Effector memory CD8-positive, alpha-beta T cell (primary cell): ENCODE measurements around the gene CDK14.

Experiments
- ATAC-seq: fragments of 150-1000 bp; cut with Tn5 transposase; replicated peaks from 2 replicates; pipeline ENCODE4 v1.10.0; 2021; ENCODE audit warnings: mild to moderate bottlenecking, moderate library complexity
- DNase-seq, 3 experiments: peaks; one replicate each; pipeline ENCODE4 v3.0.0; 2021
- H3K27ac Mint-ChIP-seq, 2 donors: one replicate each; pipeline ENCODE4 v1.8.0; 2022; ENCODE audit warnings: mild to moderate bottlenecking in 2 of 2, mixed read lengths in 2 of 2, moderate library complexity in 2 of 2
- H3K27me3 Mint-ChIP-seq, 2 donors: one replicate each; pipeline ENCODE4 v1.8.0; 2022; ENCODE audit warnings: mixed read lengths in 2 of 2
- H3K36me3 Mint-ChIP-seq: one replicate; pipeline ENCODE4 v1.8.0; 2022; ENCODE audit warnings: mild to moderate bottlenecking, moderate library complexity, mixed read lengths; ENCODE audit not compliant: insufficient read depth
- H3K4me1 Mint-ChIP-seq, 2 donors: one replicate each; pipeline ENCODE4 v1.8.0; 2022; ENCODE audit warnings: low read depth in 2 of 2, mixed read lengths in 2 of 2
- H3K4me3 Mint-ChIP-seq, 2 donors: one replicate each; pipeline ENCODE4 v1.8.0; 2022; ENCODE audit warnings: mild to moderate bottlenecking in 2 of 2, mixed read lengths in 2 of 2, moderate library complexity in 2 of 2
- H3K9me3 Mint-ChIP-seq, 2 donors: one replicate each; pipeline ENCODE4 v1.8.0; 2022; ENCODE audit warnings: mixed read lengths in 2 of 2

The CDK14 gene

DNA sequence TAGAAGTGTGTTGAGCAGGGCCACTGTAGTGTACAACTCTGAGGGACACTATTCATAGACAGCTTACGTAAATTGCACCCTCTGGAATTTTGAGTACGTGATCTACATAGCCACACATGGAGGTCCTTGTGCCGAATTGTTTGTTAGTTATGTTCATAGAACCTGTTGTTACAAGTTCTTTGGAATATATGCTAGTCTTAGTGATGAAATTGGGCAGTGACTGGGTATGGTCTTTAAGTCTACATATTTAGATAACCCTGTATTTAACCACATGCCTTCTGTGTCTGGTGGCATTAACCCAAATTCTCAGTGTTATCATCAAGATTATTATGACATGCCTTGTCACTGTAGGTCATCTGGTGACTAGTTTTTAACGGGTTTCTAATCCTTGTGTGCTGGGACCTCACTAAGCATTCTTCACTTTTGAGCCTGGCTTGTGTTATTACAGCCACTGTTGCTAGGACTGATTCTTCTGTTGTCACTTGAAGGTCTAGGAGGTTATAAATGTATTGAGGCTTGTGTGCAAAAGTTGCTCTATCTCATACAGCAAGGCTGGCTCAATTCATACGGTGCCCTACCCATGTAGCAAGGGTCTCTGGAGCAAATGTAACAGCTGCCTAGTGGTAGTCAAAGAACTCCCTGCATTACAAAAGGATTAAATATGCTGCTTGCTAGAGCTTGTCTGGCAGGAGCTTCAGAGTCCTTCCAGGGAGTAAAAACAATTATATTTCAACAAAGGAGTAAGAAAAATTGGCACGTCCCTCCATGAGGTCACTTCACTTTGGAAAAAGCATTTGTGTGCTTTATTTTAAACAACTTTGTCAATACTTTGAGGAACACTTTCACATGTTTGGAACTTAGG, 65.4 kb downstream of the CDK14 start:
- ATAC-seq (no peak), DNase-seq (no peak)
- H3K4me3 Mint-ChIP-seq = no peak overlapping the region
- H3K27ac Mint-ChIP-seq = no peak overlapping the region
- H3K36me3 Mint-ChIP-seq = no peaks in the 10 kb centered on the region
- no peaks in the 10 kb centered on the region for H3K4me1 Mint-ChIP-seq
- H3K27me3 Mint-ChIP-seq = no peaks in the 10 kb centered on the region
- peaks cover 0 to 2% of the 10 kb centered on the region in 2 donors for H3K9me3 Mint-ChIP-seq

GRCh38 chr7:90663176-90663575, 67.1 kb downstream of the CDK14 start:
- Mint-ChIP-seq H3K27me3 (no peaks in the 10 kb centered on the region), H3K36me3 (no peaks in the 10 kb centered on the region), H3K4me3 (no peak overlapping the region), H3K9me3 (peaks cover 0 to 2% of the 10 kb centered on the region in 2 donors), H3K4me1 (no peaks in the 10 kb centered on the region), H3K27ac (no peak overlapping the region)
- ATAC-seq (no peak), DNase-seq (no peak)

DNA sequence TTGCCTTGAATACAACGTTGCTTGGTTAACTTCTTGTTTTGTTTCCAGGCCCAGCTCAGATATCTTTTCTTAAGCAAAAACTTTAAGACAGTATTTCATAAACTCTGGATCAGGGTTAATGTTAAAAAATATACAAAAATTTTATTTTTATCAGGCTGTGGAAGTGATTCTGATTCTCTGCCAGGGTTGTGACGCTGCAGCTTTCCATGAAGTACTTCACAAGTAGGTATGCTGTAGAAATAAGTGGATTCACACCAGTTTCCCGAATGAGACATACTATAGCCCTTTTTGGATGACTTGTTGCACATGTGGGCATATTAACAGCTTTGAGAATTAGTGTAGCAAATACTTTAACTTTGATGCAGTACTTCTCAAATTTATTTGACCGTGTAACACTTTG, 70.1 kb downstream of the CDK14 start:
- ATAC-seq (no peak), DNase-seq (no peak)
- no peaks in the 10 kb centered on the region for H3K27me3 Mint-ChIP-seq
- H3K4me1 Mint-ChIP-seq = no peaks in the 10 kb centered on the region
- H3K27ac Mint-ChIP-seq = no peak overlapping the region
- H3K36me3 Mint-ChIP-seq = no peaks in the 10 kb centered on the region
- peaks cover 0 to 3% of the 10 kb centered on the region in 2 donors for H3K9me3 Mint-ChIP-seq
- H3K4me3 Mint-ChIP-seq = no peak overlapping the region

- ATAC-seq (no peak), DNase-seq (no peak)
- Mint-ChIP-seq H3K9me3 (peaks cover 0 to 3% of the 10 kb centered on the region in 2 donors), H3K27me3 (no peaks in the 10 kb centered on the region), H3K27ac (no peak overlapping the region), H3K4me3 (no peak overlapping the region), H3K4me1 (no peaks in the 10 kb centered on the region), H3K36me3 (no peaks in the 10 kb centered on the region)
Measured at GRCh38 chr7:90668992-90669391, 72.9 kb downstream of the CDK14 start.

DNA sequence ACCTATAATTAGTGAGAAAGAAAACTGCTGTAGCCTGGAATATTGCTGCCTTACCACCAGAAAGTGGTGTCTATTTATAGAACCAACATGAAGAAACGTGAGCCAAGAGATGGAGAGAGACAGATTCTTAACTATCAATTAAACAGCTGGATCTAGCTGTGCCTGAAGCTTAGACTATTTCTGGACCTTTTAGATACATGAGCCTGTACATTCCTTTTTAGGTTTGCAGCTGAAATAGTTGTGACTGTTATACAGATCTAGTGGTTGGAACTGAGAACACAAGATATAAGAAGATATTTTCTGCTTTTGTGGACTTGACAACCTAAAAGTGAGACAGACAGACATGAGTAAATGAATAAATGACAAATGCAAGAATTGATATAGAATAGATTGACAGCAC, 73.4 kb downstream of the CDK14 start:
- no peaks in the 10 kb centered on the region for H3K36me3 Mint-ChIP-seq
- H3K27me3 Mint-ChIP-seq = no peaks in the 10 kb centered on the region
- DNase-seq (no peak), ATAC-seq (no peak)
- H3K27ac Mint-ChIP-seq = no peak overlapping the region
- no peaks in the 10 kb centered on the region for H3K4me1 Mint-ChIP-seq
- H3K4me3 Mint-ChIP-seq = no peak overlapping the region
- H3K9me3 Mint-ChIP-seq = peaks cover 0 to 3% of the 10 kb centered on the region in 2 donors

GRCh38 chr7:90671571-90671970, 75.5 kb downstream of the CDK14 start:
- DNase-seq = no peak

GRCh38 chr7:90672210-90672609, 76.1 kb downstream of the CDK14 start:
- no peak for DNase-seq
- ATAC-seq = no peak
- H3K27ac Mint-ChIP-seq = no peak overlapping the region
- peaks cover 0 to 6% of the 10 kb centered on the region in 2 donors for H3K9me3 Mint-ChIP-seq
- H3K4me1 Mint-ChIP-seq = no peaks in the 10 kb centered on the region
- no peak overlapping the region for H3K4me3 Mint-ChIP-seq
- no peaks in the 10 kb centered on the region for H3K36me3 Mint-ChIP-seq
- no peaks in the 10 kb centered on the region for H3K27me3 Mint-ChIP-seq

More at GRCh38 chr7:90671571-90671970, 75.5 kb downstream of the CDK14 start:
- Mint-ChIP-seq H3K36me3 (no peaks in the 10 kb centered on the region), H3K27ac (no peak overlapping the region), H3K4me3 (no peak overlapping the region), H3K27me3 (no peaks in the 10 kb centered on the region), H3K9me3 (peaks cover 0 to 6% of the 10 kb centered on the region in 2 donors), H3K4me1 (no peaks in the 10 kb centered on the region)
- ATAC-seq = no peak

DNA sequence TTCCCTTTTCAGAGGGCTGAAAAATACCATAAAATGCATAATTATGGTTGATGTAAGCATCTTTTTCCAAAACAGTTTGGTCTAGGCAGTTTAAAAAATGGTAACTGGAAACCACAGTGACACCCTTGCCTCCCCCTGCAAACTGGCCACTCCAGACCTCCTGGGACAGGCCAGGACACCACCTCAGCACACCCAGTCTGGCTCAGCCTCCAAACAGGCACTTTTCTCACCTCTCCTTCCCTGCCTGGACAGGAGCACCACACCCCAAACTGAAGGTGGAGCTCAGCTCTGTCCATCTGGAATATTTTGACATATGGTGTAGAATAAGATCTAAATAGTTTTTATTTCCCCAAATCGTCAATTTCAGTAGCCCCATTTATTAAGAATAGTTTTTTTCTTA, 78.5 kb downstream of the CDK14 start:
- Mint-ChIP-seq H3K9me3 (peaks cover 3 to 7% of the 10 kb centered on the region in 2 donors), H3K27ac (no peak overlapping the region), H3K27me3 (no peaks in the 10 kb centered on the region), H3K4me3 (no peak overlapping the region), H3K4me1 (no peaks in the 10 kb centered on the region), H3K36me3 (no peaks in the 10 kb centered on the region)
- no peak for DNase-seq
- no peak for ATAC-seq

GRCh38 chr7:90675982-90676381, 79.9 kb downstream of the CDK14 start:
- H3K27me3 Mint-ChIP-seq = no peaks in the 10 kb centered on the region
- no peaks in the 10 kb centered on the region for H3K36me3 Mint-ChIP-seq
- no peak overlapping the region for H3K27ac Mint-ChIP-seq
- DNase-seq (no peak), ATAC-seq (no peak)
- no peaks in the 10 kb centered on the region for H3K4me1 Mint-ChIP-seq
- H3K9me3 Mint-ChIP-seq = peaks cover 3 to 7% of the 10 kb centered on the region in 2 donors
- no peak overlapping the region for H3K4me3 Mint-ChIP-seq

DNA sequence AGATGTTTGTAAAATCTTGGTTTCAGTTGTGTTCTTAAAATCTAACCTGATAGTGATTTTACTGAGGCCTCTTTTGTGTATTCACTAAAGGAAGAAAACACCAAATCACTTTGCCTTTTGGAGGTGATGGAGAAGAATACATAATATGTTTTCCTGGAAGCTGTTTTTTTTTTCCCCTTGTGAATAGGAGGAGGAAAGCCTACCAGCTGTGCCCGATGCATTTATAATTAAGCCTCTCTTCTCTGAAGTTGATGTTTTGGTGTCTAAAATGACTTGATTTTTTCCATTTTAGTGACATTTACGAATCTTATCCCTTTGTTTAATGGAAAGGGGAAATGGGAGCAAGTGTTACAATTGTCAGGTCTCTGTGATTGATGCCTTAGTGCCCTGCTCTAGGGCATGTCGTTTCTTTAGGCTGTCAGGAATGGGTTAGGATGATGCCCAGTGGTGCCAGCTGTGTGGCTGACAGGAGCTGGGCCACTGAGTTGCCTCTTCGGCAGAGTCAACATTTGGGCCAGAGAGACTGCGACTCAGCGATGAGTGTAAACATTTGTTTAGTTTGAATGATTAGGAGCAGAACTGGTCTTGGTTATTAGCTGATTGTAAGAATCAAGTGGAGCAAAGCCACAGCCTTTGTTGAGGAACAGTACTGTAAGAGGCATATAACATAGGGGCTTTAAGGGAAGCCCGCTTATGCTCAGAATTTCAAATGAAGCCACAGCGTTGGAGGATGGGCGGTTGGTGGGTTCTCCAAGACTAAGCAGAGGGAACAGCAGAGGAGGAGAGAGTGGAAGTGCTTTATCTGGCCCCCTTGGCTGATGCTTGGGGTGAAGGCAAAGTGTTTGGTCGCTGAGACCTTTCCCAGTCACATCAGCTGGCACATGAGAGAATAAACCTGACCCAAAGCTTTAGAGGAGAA, 81.6 kb downstream of the CDK14 start:
- Mint-ChIP-seq H3K36me3 (no peaks in the 10 kb centered on the region), H3K27ac (no peak overlapping the region), H3K4me1 (no peaks in the 10 kb centered on the region), H3K27me3 (no peaks in the 10 kb centered on the region), H3K4me3 (no peak overlapping the region), H3K9me3 (peaks cover 3 to 7% of the 10 kb centered on the region in 2 donors)
- ATAC-seq = no peak
- DNase-seq = no peak

DNA sequence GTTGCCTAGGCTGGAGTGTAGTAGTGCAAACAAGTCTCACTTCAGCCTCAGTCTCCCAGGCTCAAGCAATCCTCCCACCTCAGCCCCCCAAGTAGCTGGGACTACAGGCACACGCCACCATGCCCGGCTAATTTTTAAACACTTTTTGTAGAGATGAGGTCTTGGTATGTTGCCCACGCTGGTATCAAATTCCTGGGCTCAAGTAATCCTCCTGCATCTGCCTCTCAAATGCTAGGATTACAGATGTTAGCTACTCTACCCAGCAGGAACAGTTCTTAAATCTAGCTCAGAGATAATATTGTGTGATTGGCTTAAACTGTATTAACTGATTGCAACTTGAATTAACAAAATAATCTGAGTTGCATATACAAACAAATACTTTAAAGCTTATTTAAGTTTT, 82.9 kb downstream of the CDK14 start:
- peaks cover 3 to 7% of the 10 kb centered on the region in 2 donors for H3K9me3 Mint-ChIP-seq

DNA sequence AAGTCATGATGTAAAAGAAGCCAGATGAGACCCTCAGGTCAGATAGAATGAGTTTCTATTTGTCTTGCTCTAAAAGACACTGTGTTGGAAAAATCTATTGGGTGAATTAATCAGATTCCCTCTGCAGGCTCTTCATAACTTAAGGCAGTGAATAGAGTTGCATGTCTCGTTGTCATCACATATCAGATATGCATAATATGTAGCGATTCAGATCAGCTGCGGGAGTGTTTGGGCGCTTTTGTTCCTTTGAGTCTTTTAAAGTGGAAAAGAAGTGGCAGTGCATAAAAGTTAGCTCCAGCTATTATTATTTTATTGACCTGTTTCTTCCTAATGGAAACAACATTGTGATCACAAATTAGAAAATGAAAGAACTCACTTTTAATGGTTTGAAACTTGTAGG, 84.4 kb downstream of the CDK14 start:
- H3K27me3 Mint-ChIP-seq = no peaks in the 10 kb centered on the region
- H3K9me3 Mint-ChIP-seq = peaks cover 3 to 7% of the 10 kb centered on the region in 2 donors
- no peak overlapping the region for H3K4me3 Mint-ChIP-seq
- H3K4me1 Mint-ChIP-seq = no peaks in the 10 kb centered on the region
- no peak for ATAC-seq
- DNase-seq = no peak
- H3K36me3 Mint-ChIP-seq = no peaks in the 10 kb centered on the region
- no peak overlapping the region for H3K27ac Mint-ChIP-seq

More for the DNA sequence above, 82.9 kb downstream of the CDK14 start:
- Mint-ChIP-seq H3K4me3 (no peak overlapping the region), H3K36me3 (no peaks in the 10 kb centered on the region), H3K27me3 (no peaks in the 10 kb centered on the region), H3K27ac (no peak overlapping the region), H3K4me1 (no peaks in the 10 kb centered on the region)
- ATAC-seq (no peak), DNase-seq (no peak)

GRCh38 chr7:90681336-90682022, 85.4 kb downstream of the CDK14 start:
- no peaks in the 10 kb centered on the region for H3K36me3 Mint-ChIP-seq
- H3K4me1 Mint-ChIP-seq = no peaks in the 10 kb centered on the region
- DNase-seq (no peak), ATAC-seq (no peak)
- no peak overlapping the region for H3K27ac Mint-ChIP-seq
- H3K4me3 Mint-ChIP-seq = no peak overlapping the region
- H3K9me3 Mint-ChIP-seq = peaks cover 0 to 7% of the 10 kb centered on the region in 2 donors
- H3K27me3 Mint-ChIP-seq = no peaks in the 10 kb centered on the region
